HG03097 (cell line): ENCODE data around the gene KIAA0825.
"Not testable (repeated sequence)": the region's sequence is repeated elsewhere in the genome, so short reads cannot be mapped to it uniquely, and the experiment has no call there.

Experiments used
- ATAC-seq: cut with Tn5 transposase; IDR thresholded peaks from one replicate; pipeline ENCODE4 v1.9.1; 2021; ENCODE audit not compliant: unreplicated experiment, low FRiP score

Gene KIAA0825

GRCh38 chr5:94385767-94386166 is 232.6 kb downstream of the KIAA0825 start:
- ATAC-seq = no peak

- no peak for ATAC-seq
These were observed 240.3 kb downstream of the KIAA0825 start for GRCh38 chr5:94378062-94378461.

- ATAC-seq = no peak
These were observed 241.6 kb downstream of the KIAA0825 start for GRCh38 chr5:94376672-94377345.

GRCh38 chr5:94375801-94376200 is 242.6 kb downstream of the KIAA0825 start:
- no peak for ATAC-seq

- no peak for ATAC-seq
These were observed 244.1 kb downstream of the KIAA0825 start for GRCh38 chr5:94374336-94374735.

GRCh38 chr5:94367900-94368299 is 250.5 kb downstream of the KIAA0825 start:
- ATAC-seq = no peak

- no peak for ATAC-seq
These were observed 251.6 kb downstream of the KIAA0825 start for GRCh38 chr5:94366811-94367210.

GRCh38 chr5:94362857-94363256 is 255.5 kb downstream of the KIAA0825 start:
- ATAC-seq = no peak

GRCh38 chr5:94361832-94362796 is 256.3 kb downstream of the KIAA0825 start:
- no peak for ATAC-seq

- ATAC-seq = no peak
These were observed 257.2 kb downstream of the KIAA0825 start for GRCh38 chr5:94361161-94361560.

- ATAC-seq = no peak
These were observed 257.8 kb downstream of the KIAA0825 start for GRCh38 chr5:94360382-94361130.

- ATAC-seq = no peak
These were observed 258.5 kb downstream of the KIAA0825 start for GRCh38 chr5:94359880-94360279.

- ATAC-seq = no peak
These were observed 262.6 kb downstream of the KIAA0825 start for GRCh38 chr5:94355811-94356210.

GRCh38 chr5:94354837-94355485 is 263.4 kb downstream of the KIAA0825 start:
- not testable (repeated sequence) for ATAC-seq

GRCh38 chr5:94353605-94354004 is 264.8 kb downstream of the KIAA0825 start:
- no peak for ATAC-seq

GRCh38 chr5:94347130-94347529 is 271.3 kb downstream of the KIAA0825 start:
- ATAC-seq = no peak

GRCh38 chr5:94345257-94345656 is 273.1 kb downstream of the KIAA0825 start:
- ATAC-seq = no peak

GRCh38 chr5:94337617-94338016 is 280.8 kb downstream of the KIAA0825 start:
- ATAC-seq = no peak

- no peak for ATAC-seq
These were observed 282.5 kb downstream of the KIAA0825 start for GRCh38 chr5:94335936-94336335.

GRCh38 chr5:94329115-94329514 is 289.3 kb downstream of the KIAA0825 start:
- ATAC-seq = no peak
